Neuronal stem cell (in vitro differentiated cells): ENCODE results near the gene EFL1.

ENCODE experiments used
- DNase-seq: peaks from one replicate; pipeline ENCODE4 v3.0.0-alpha.2; 2013; ENCODE audit warnings: low spot score
- H2AFZ ChIP-seq: one replicate; pipeline ENCODE4 v1.6.1; 2013; ENCODE audit warnings: mild to moderate bottlenecking, low read length, inconsistent platforms
- H2AK5ac ChIP-seq: 2 replicates; pipeline ENCODE4 v1.6.1; 2013; ENCODE audit warnings: low read depth, mild to moderate bottlenecking, inconsistent platforms, low read length, moderate library complexity, mixed read lengths
- H2BK120ac ChIP-seq: 2 replicates; pipeline ENCODE4 v1.6.1; 2013; ENCODE audit warnings: low read depth, mild to moderate bottlenecking, inconsistent platforms, low read length, moderate library complexity, mixed read lengths
- H2BK12ac ChIP-seq: one replicate; pipeline ENCODE4 v1.6.1; 2013; ENCODE audit warnings: low read length, inconsistent platforms
- H2BK15ac ChIP-seq: 2 replicates; pipeline ENCODE4 v1.6.1; 2013; ENCODE audit warnings: mild to moderate bottlenecking, low read length, inconsistent platforms, mixed read lengths
- H2BK5ac ChIP-seq: one replicate; pipeline ENCODE4 v1.6.1; 2013; ENCODE audit warnings: inconsistent platforms, mild to moderate bottlenecking, low read length, moderate library complexity
- H3K14ac ChIP-seq: one replicate; pipeline ENCODE4 v1.6.1; 2013; ENCODE audit warnings: low read length, inconsistent platforms
- H3K18ac ChIP-seq: 2 replicates; pipeline ENCODE4 v1.6.1; 2013; ENCODE audit warnings: low read length, inconsistent platforms
- H3K23ac ChIP-seq: 2 replicates; pipeline ENCODE4 v1.6.1; 2013; ENCODE audit warnings: low read depth, mild to moderate bottlenecking, mixed read lengths, low read length, inconsistent platforms; ENCODE audit not compliant: poor library complexity
- H3K27ac ChIP-seq: replicated peaks from 3 replicates; pipeline ENCODE4 v1.5.1; 2013; ENCODE audit warnings: low read length, inconsistent platforms
- H3K27me3 ChIP-seq, 3 experiments: 2 replicates each; pipeline ENCODE4 v1.6.1; 2013; ENCODE audit warnings: low read length in 3 of 3, mild to moderate bottlenecking in 2 of 3, inconsistent platforms in 1 of 3, low read depth in 1 of 3, mixed read lengths in 1 of 3, moderate library complexity in 1 of 3; ENCODE audit not compliant: control insufficient read depth in 3 of 3, insufficient read depth in 3 of 3
- H3K36me3 ChIP-seq, 2 donors: replicated peaks in 1 of 2; 2 replicates each; pipeline ENCODE4 v1.6.1; 2013; ENCODE audit warnings: low read length in 2 of 2; ENCODE audit not compliant: control insufficient read depth in 2 of 2, insufficient read depth in 2 of 2
- H3K4ac ChIP-seq: 2 replicates; pipeline ENCODE4 v1.6.1; 2013; ENCODE audit warnings: inconsistent platforms, mild to moderate bottlenecking, low read length, moderate library complexity
- H3K4me1 ChIP-seq, 2 donors: 1 replicate in 1 of 2; 2 replicates in 1 of 2; pipeline ENCODE4 v1.6.1; 2013; ENCODE audit warnings: low read length in 2 of 2, low read depth in 1 of 2; ENCODE audit not compliant: control insufficient read depth in 2 of 2, insufficient read depth in 1 of 2
- H3K4me2 ChIP-seq: one replicate; pipeline ENCODE4 v1.6.1; 2013; ENCODE audit warnings: mild to moderate bottlenecking, low read length, inconsistent platforms; ENCODE audit not compliant: insufficient read depth, poor library complexity, severe bottlenecking
- H3K4me3 ChIP-seq, 2 donors: 2 replicates each; pipeline ENCODE4 v1.5.1; 2013; ENCODE audit warnings: low read length in 2 of 2, mild to moderate bottlenecking in 2 of 2, inconsistent platforms in 1 of 2, moderate library complexity in 1 of 2
- H3K79me1 ChIP-seq: one replicate; pipeline ENCODE4 v1.6.1; 2013; ENCODE audit warnings: low read depth, mild to moderate bottlenecking, inconsistent platforms, low read length, moderate library complexity
- H3K9ac ChIP-seq: one replicate; pipeline ENCODE4 v1.6.1; 2013; ENCODE audit warnings: mild to moderate bottlenecking, low read depth, low read length, inconsistent platforms; ENCODE audit not compliant: poor library complexity
- H3K9me3 ChIP-seq, 2 donors: replicated peaks in 1 of 2; 2 replicates each; pipeline versions ENCODE3 to v1.6.1; 2013; ENCODE audit warnings: low read length in 2 of 2, mild to moderate bottlenecking in 2 of 2, inconsistent platforms in 1 of 2, low read depth in 1 of 2, mixed read lengths in 1 of 2, moderate library complexity in 1 of 2; ENCODE audit not compliant: control insufficient read depth in 2 of 2, insufficient read depth in 1 of 2
- H4K8ac ChIP-seq: one replicate; pipeline ENCODE4 v1.6.1; 2013; ENCODE audit warnings: low read depth, mild to moderate bottlenecking, inconsistent platforms, low read length, moderate library complexity
- H4K91ac ChIP-seq: one replicate; pipeline ENCODE4 v1.6.1; 2013; ENCODE audit warnings: low read length, low read depth, mild to moderate bottlenecking, inconsistent platforms; ENCODE audit not compliant: poor library complexity
- WGBS, 2 donors: extraction: QIAGEN DNeasy Blood & Tissue Kit; methylation state at CpG; one replicate each; pipeline ENCODE4 v1.1.7; 2013; ENCODE audit warnings: missing lambda C conversion rate in 2 of 2, mixed read lengths in 1 of 2; ENCODE audit not compliant: insufficient read length in 2 of 2, insufficient replicate concordance in 1 of 2; ENCODE audit errors: extremely low coverage in 2 of 2; 5-methylcytosine and 5-hydroxymethylcytosine counted together

Gene EFL1

GRCh38 chr15:82126346-82126745 is 136.2 kb downstream of the EFL1 start:
- Histone ChIP-seq H2BK15ac (no peak overlapping the region), H4K8ac (no peak overlapping the region), H3K4ac (no peak overlapping the region), H3K27ac (no peak overlapping the region), H3K27me3 (no peaks in the 10 kb centered on the region), H3K14ac (no peak overlapping the region), H4K91ac (no peak overlapping the region), H2BK5ac (no peak overlapping the region), H3K18ac (no peak overlapping the region), H3K36me3 (peaks cover 6 to 58% of the 10 kb centered on the region in 2 donors), H3K23ac (no peak overlapping the region), H3K9ac (no peak overlapping the region), H3K4me3 (no peak overlapping the region), H2BK12ac (no peak overlapping the region), H2AK5ac (no peak overlapping the region), H3K4me1 (no peaks in the 10 kb centered on the region), H2BK120ac (no peak overlapping the region), H3K9me3 (no peaks in the 10 kb centered on the region), H2AFZ (no peak overlapping the region), H3K4me2 (no peak overlapping the region), H3K79me1 (no peaks in the 10 kb centered on the region)
- DNase-seq, result no peak
- no CpG with 5 or more reads among the region's 3 CpGs for WGBS, 2 donors

- no peak for DNase-seq
- WGBS, 2 donors, result no CpG with 5 or more reads among the region's 9 CpGs
- H2BK120ac ChIP-seq, result no peak overlapping the region
- no peak overlapping the region for H3K27ac ChIP-seq
- H3K27me3 ChIP-seq, result no peaks in the 10 kb centered on the region
- H3K4me1 ChIP-seq, result no peaks in the 10 kb centered on the region
- H2AFZ ChIP-seq, result no peak overlapping the region
- peaks cover 4 to 40% of the 10 kb centered on the region in 2 donors for H3K36me3 ChIP-seq
- no peak overlapping the region for H3K14ac ChIP-seq
- no peak overlapping the region for H2BK12ac ChIP-seq
- H3K23ac ChIP-seq, result no peak overlapping the region
- no peak overlapping the region for H4K91ac ChIP-seq
- H3K4me2 ChIP-seq, result no peak overlapping the region
- no peak overlapping the region for H3K9ac ChIP-seq
- H3K79me1 ChIP-seq, result no peaks in the 10 kb centered on the region
- H3K9me3 ChIP-seq, result no peaks in the 10 kb centered on the region
- no peak overlapping the region for H3K4me3 ChIP-seq
- no peak overlapping the region for H2BK5ac ChIP-seq
- H4K8ac ChIP-seq, result no peak overlapping the region
- no peak overlapping the region for H2BK15ac ChIP-seq
- no peak overlapping the region for H3K18ac ChIP-seq
- H3K4ac ChIP-seq, result no peak overlapping the region
- no peak overlapping the region for H2AK5ac ChIP-seq
These were observed 137.9 kb downstream of the EFL1 start for GRCh38 chr15:82124331-82125263.

GRCh38 chr15:82122746-82123400 is 139.7 kb downstream of the EFL1 start:
- H2AK5ac ChIP-seq, result no peak overlapping the region
- no peak overlapping the region for H3K4ac ChIP-seq
- H3K27me3 ChIP-seq, result no peaks in the 10 kb centered on the region
- no peak overlapping the region for H4K91ac ChIP-seq
- peaks cover 2 to 28% of the 10 kb centered on the region in 2 donors for H3K36me3 ChIP-seq
- H3K23ac ChIP-seq, result no peak overlapping the region
- no peak overlapping the region for H3K4me3 ChIP-seq
- WGBS, 2 donors, result no CpG with 5 or more reads among the region's 4 CpGs
- no peak overlapping the region for H3K18ac ChIP-seq
- no peaks in the 10 kb centered on the region for H3K9me3 ChIP-seq
- H2BK5ac ChIP-seq, result no peak overlapping the region
- no peak overlapping the region for H2BK15ac ChIP-seq
- no peak for DNase-seq
- H3K4me2 ChIP-seq, result no peak overlapping the region
- H2BK12ac ChIP-seq, result no peak overlapping the region
- no peak overlapping the region for H2AFZ ChIP-seq
- H4K8ac ChIP-seq, result no peak overlapping the region
- H3K79me1 ChIP-seq, result no peaks in the 10 kb centered on the region
- H3K14ac ChIP-seq, result no peak overlapping the region
- no peak overlapping the region for H3K27ac ChIP-seq
- no peak overlapping the region for H3K9ac ChIP-seq
- no peak overlapping the region for H2BK120ac ChIP-seq
- no peaks in the 10 kb centered on the region for H3K4me1 ChIP-seq

- H3K27me3 ChIP-seq, result no peaks in the 10 kb centered on the region
- no peak overlapping the region for H4K8ac ChIP-seq
- no peak overlapping the region for H2AFZ ChIP-seq
- H4K91ac ChIP-seq, result no peak overlapping the region
- no peak overlapping the region for H3K27ac ChIP-seq
- no peak for DNase-seq
- no peak overlapping the region for H3K9ac ChIP-seq
- H2BK120ac ChIP-seq, result no peak overlapping the region
- H3K79me1 ChIP-seq, result no peaks in the 10 kb centered on the region
- H3K4me1 ChIP-seq, result no peaks in the 10 kb centered on the region
- H3K18ac ChIP-seq, result no peak overlapping the region
- H3K4me3 ChIP-seq, result no peak overlapping the region
- no peak overlapping the region for H2BK12ac ChIP-seq
- no peak overlapping the region for H3K14ac ChIP-seq
- no peak overlapping the region for H2BK15ac ChIP-seq
- WGBS, 2 donors, result no CpG with 5 or more reads among the region's 3 CpGs
- H3K9me3 ChIP-seq, result no peaks in the 10 kb centered on the region
- H3K36me3 ChIP-seq, result peaks cover 0 to 2% of the 10 kb centered on the region in 2 donors
- H3K4ac ChIP-seq, result no peak overlapping the region
- H2AK5ac ChIP-seq, result no peak overlapping the region
- no peak overlapping the region for H3K4me2 ChIP-seq
- H2BK5ac ChIP-seq, result no peak overlapping the region
- peak overlapping the region; percentile 40 for H3K23ac ChIP-seq
These were observed 144.5 kb downstream of the EFL1 start for GRCh38 chr15:82118040-82118439.
